GM06990 (cell line): Measurements from ENCODE around the gene TEAD3.

Source experiments
- DNase-seq: peaks from one replicate; pipeline ENCODE4 v3.0.0-alpha.2; 2011; ENCODE audit not compliant: insufficient read length; ENCODE audit errors: extremely low read depth
- H3K27me3 ChIP-seq: replicated peaks from 2 replicates; pipeline ENCODE4 v1.6.0; 2011; ENCODE audit warnings: low read length; ENCODE audit not compliant: control insufficient read depth, insufficient read depth
- H3K36me3 ChIP-seq: 2 replicates; pipeline ENCODE4 v1.5.1; 2011; ENCODE audit warnings: low read length; ENCODE audit not compliant: control insufficient read depth, insufficient read depth
- H3K4me3 ChIP-seq: replicated peaks from 2 replicates; pipeline ENCODE4 v1.5.1; 2011; ENCODE audit warnings: low read depth, mild to moderate bottlenecking, control low read depth, low read length
- CTCF ChIP-seq: IDR thresholded peaks from 2 replicates; pipeline ENCODE4 v1.5.1; 2011; ENCODE audit warnings: low read length, control low read depth, mild to moderate bottlenecking, inconsistent platforms; ENCODE audit not compliant: insufficient read depth, poor library complexity, severe bottlenecking

Gene TEAD3

DNA sequence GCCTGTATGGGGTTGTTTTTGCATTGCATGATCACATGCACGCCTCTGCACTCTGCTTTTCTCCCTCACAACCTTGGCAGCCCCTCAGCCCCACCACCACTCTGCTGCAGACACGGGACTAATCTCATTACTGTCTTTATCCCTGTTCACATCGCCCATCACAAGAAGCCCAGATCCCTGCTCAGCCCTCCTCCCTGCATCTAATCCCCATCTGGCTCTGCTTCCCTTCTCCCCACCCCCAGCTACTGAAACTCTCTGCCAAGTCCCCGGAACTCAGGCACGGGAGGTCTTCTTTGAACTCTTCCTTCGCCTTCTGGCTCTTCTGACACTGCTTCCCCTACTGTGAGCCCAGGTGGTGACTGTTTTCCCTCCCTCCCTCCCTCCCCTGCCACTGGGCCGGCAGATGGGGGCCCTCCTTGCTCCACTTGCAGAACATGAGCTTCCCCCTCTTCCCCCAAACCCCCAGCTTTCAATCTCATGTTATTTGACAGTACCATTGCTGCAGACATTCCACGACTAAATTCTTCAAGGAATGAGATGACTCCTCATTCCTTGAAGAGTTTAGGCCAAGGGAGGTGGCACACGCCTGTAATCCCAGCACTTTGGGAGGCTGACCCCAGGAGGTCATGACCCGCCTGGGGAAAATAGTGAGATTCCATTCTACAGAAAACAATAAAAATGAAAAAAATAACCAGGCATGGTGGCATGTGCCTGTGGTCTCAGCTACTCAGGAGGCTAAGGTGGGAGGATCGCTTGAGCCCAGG lies 37.7 kb upstream of the TEAD3 start:
- no peak for DNase-seq
- no peak overlapping the region for H3K4me3 ChIP-seq
- no peak for TF ChIP-seq CTCF
- no peaks in the 10 kb centered on the region; the same call in 1 of the 2 replicates for H3K27me3 ChIP-seq
- H3K36me3 ChIP-seq, result no peaks in the 10 kb centered on the region

DNA sequence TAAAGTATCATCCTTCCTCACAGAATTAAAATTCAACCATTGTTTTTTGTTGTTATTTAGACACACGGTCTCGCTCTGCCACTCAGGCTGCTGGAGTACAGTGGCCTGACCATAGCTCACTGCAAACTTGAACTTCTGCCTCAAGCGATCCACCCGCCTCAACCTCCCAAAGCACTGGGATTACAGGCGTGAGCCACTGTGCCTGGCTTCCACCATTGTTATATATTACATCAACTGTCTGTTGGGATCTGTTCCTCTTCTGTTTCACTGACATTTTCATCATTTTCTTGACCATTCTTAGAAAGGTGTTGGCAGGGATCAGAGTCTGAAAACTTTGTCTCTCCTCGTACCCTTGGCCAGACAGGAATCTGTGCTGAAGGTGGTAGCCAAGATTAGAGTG lies 37.1 kb upstream of the TEAD3 start:
- no peak for DNase-seq
- no peak for TF ChIP-seq CTCF
- Histone ChIP-seq H3K36me3 (no peaks in the 10 kb centered on the region), H3K4me3 (no peak overlapping the region), H3K27me3 (no peaks in the 10 kb centered on the region; the same call in 1 of the 2 replicates)

DNA sequence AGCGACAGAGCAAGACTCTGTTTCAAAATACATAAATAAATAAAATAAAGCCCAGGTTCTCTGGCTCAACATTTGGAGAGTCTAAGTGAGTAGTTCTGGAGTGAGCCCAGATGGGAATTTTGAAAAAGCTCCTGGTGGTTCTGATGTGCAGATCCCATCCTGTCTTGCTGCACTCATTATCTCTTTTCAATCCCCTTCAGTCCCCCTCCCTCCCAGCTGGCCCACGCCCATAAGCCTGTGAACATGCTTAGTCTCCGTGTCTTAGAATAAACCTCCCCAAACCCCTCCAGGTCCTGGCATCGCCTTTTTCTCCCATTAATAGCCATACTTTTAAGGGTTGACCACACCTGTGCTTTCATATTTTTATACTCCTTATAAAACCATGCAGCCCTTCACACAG lies 35.2 kb upstream of the TEAD3 start:
- Histone ChIP-seq H3K4me3 (no peak overlapping the region), H3K27me3 (no peaks in the 10 kb centered on the region; the same call in 1 of the 2 replicates), H3K36me3 (no peaks in the 10 kb centered on the region)
- no peak for DNase-seq
- no peak for TF ChIP-seq CTCF

- H3K27me3 ChIP-seq, result no peaks in the 10 kb centered on the region
- DNase-seq, result no peak
- H3K36me3 ChIP-seq, result no peaks in the 10 kb centered on the region
- no peak for TF ChIP-seq CTCF
- H3K4me3 ChIP-seq, result no peak overlapping the region
Observed at GRCh38 chr6:35524380-35525020, 27.6 kb upstream of the TEAD3 start.

GRCh38 chr6:35522660-35523658 lies 26.1 kb upstream of the TEAD3 start:
- H3K4me3 ChIP-seq, result peak overlapping the region; percentile 45
- no peaks in the 10 kb centered on the region for H3K36me3 ChIP-seq
- H3K27me3 ChIP-seq, result no peaks in the 10 kb centered on the region
- TF ChIP-seq CTCF, result peak; percentile 97
- peak; percentile 59 for DNase-seq
